Stimulated activated memory B cell treated with anti-CD40 and anti-IgM and Interleukin-4, amounts not matched to agents 10 μg/mL and 1 μg/mL and 100 μg/mL, for 72 hours (primary cell): ENCODE results near the gene S100A3.

Source experiments
- ATAC-seq: fragments of 150-1000 bp; cut with Tn5 transposase; 2 replicates; pipeline ENCODE4 v1.10.0; 2021
- H3K27ac Mint-ChIP-seq: one replicate; pipeline ENCODE4 v1.8.0; 2022; ENCODE audit warnings: mild to moderate bottlenecking, mixed read lengths
- H3K27me3 Mint-ChIP-seq: one replicate; pipeline ENCODE4 v1.8.0; 2022; ENCODE audit warnings: mixed read lengths
- H3K36me3 Mint-ChIP-seq: one replicate; pipeline ENCODE4 v1.8.0; 2022; ENCODE audit warnings: mixed read lengths
- H3K4me1 Mint-ChIP-seq: one replicate; pipeline ENCODE4 v1.8.0; 2022; ENCODE audit warnings: mixed read lengths
- H3K4me3 Mint-ChIP-seq: one replicate; pipeline ENCODE4 v1.8.0; 2022; ENCODE audit warnings: mild to moderate bottlenecking, moderate library complexity, mixed read lengths
- H3K9me3 Mint-ChIP-seq: one replicate; pipeline ENCODE4 v1.8.0; 2022; ENCODE audit warnings: mixed read lengths

Gene S100A3

GRCh38 chr1:153546371-153546770, 2.7 kb downstream of the S100A3 start:
- peaks cover 50% of the 10 kb centered on the region for H3K4me1 Mint-ChIP-seq
- H3K27me3 Mint-ChIP-seq: peaks cover 12% of the 10 kb centered on the region
- peak overlapping the region; percentile 93 for H3K27ac Mint-ChIP-seq
- ATAC-seq: no peak
- H3K4me3 Mint-ChIP-seq: no peak overlapping the region
- no peaks in the 10 kb centered on the region for H3K9me3 Mint-ChIP-seq
- peaks cover 5% of the 10 kb centered on the region for H3K36me3 Mint-ChIP-seq

- peak; percentile 86 for ATAC-seq
- Mint-ChIP-seq H3K27ac (peak within 1 kb of the TSS; percentile 93), H3K4me3 (peak within 1 kb of the TSS; percentile 83), H3K36me3 (peaks cover 5% of the 10 kb centered on the region), H3K27me3 (peaks cover 9% of the 10 kb centered on the region), H3K4me1 (peaks cover 60% of the 10 kb centered on the region), H3K9me3 (no peaks in the 10 kb centered on the region)
These were observed 3.7 kb downstream of the S100A3 start, which contains the start of gene S100A4 for GRCh38 chr1:153545067-153546055. TSS of gene S100A4 (minus strand) at chr1:153545806. CDS start at chr1:153544794, 1,012 bp downstream.

DNA sequence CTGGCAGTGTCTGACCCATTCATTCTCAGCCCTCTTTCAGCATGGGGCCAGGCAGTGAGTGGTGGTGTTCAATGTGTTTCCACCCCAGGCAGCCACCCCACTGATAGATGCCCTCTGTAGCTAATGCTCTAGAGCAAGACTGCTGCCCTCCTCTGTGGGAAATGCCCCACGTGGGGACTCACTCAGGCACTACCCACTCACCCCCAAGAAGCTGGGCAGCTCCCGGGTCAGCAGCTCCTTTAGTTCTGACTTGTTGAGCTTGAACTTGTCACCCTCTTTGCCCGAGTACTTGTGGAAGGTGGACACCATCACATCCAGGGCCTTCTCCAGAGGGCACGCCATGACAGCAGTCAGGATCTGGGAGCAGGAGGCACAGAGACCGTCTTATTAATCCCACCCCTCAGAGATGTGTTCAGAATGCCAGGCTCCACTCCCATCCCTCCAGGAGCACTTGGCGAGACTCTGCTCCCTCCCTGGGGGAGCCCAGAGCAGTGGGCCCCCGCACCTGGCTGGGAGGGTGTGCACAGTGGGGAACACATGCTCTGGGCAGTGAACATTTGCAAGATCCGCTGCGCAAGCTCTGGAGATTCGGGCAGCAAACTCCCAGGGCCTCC, 4.5 kb downstream of the S100A3 start:
- ATAC-seq: no peak
- H3K36me3 Mint-ChIP-seq: peaks cover 5% of the 10 kb centered on the region
- peak overlapping the region; percentile 93 for H3K27ac Mint-ChIP-seq
- peaks cover 1% of the 10 kb centered on the region for H3K27me3 Mint-ChIP-seq
- peaks cover 67% of the 10 kb centered on the region for H3K4me1 Mint-ChIP-seq
- H3K4me3 Mint-ChIP-seq: peak overlapping the region; percentile 83
- H3K9me3 Mint-ChIP-seq: no peaks in the 10 kb centered on the region

GRCh38 chr1:153543736-153544135, 5.3 kb downstream of the S100A3 start:
- no peak for ATAC-seq
- Mint-ChIP-seq H3K4me1 (peaks cover 61% of the 10 kb centered on the region), H3K4me3 (no peak overlapping the region), H3K27ac (peak overlapping the region; percentile 93), H3K9me3 (no peaks in the 10 kb centered on the region), H3K36me3 (peaks cover 5% of the 10 kb centered on the region), H3K27me3 (no peaks in the 10 kb centered on the region)

DNA sequence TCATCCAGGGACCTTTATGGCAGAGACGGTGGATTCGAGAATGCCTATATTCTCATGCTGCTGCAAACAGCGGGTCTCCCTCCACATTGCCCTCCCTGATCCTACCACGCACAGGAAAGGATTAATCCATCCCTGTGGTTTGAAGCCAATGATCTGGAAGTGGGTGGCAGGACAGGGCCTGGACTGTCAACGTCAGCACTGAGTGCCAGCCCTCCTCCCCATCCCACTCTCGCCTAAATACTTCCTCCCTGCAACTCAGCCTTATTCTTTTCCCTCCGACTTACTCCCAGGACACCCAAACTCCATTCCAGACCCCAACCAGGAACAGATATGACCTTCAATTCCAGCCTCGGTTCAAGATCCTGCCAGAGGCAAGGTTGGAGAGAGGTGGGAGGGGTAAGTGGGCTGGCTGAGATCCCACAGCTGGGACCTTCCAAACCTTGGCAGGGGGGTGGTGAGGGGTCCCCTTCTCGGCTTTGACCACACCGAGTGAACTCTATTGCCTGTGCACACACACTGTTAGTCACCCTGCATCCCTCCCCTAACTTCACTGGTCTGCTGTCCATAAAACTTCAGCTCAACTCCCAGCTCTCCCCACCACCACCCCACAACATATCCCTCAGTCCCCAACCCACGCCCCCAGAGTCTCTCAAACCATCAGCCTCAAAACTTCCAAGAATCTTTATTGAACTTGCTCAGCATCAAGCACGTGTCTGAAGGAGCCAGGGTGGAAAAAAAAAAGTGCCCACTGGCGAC, 5.9 kb downstream of the S100A3 start:
- Mint-ChIP-seq H3K27ac (peak overlapping the region; percentile 93), H3K4me3 (no peak overlapping the region), H3K4me1 (peaks cover 57% of the 10 kb centered on the region), H3K27me3 (no peaks in the 10 kb centered on the region), H3K36me3 (peaks cover 5% of the 10 kb centered on the region), H3K9me3 (no peaks in the 10 kb centered on the region)
- no peak for ATAC-seq

- H3K9me3 Mint-ChIP-seq: no peaks in the 10 kb centered on the region
- no peak overlapping the region for H3K4me3 Mint-ChIP-seq
- peaks cover 54% of the 10 kb centered on the region for H3K4me1 Mint-ChIP-seq
- H3K36me3 Mint-ChIP-seq: peaks cover 5% of the 10 kb centered on the region
- no peaks in the 10 kb centered on the region for H3K27me3 Mint-ChIP-seq
- ATAC-seq: no peak
- peak overlapping the region; percentile 87 for H3K27ac Mint-ChIP-seq
These were observed 7.1 kb downstream of the S100A3 start for GRCh38 chr1:153541641-153542590.

DNA sequence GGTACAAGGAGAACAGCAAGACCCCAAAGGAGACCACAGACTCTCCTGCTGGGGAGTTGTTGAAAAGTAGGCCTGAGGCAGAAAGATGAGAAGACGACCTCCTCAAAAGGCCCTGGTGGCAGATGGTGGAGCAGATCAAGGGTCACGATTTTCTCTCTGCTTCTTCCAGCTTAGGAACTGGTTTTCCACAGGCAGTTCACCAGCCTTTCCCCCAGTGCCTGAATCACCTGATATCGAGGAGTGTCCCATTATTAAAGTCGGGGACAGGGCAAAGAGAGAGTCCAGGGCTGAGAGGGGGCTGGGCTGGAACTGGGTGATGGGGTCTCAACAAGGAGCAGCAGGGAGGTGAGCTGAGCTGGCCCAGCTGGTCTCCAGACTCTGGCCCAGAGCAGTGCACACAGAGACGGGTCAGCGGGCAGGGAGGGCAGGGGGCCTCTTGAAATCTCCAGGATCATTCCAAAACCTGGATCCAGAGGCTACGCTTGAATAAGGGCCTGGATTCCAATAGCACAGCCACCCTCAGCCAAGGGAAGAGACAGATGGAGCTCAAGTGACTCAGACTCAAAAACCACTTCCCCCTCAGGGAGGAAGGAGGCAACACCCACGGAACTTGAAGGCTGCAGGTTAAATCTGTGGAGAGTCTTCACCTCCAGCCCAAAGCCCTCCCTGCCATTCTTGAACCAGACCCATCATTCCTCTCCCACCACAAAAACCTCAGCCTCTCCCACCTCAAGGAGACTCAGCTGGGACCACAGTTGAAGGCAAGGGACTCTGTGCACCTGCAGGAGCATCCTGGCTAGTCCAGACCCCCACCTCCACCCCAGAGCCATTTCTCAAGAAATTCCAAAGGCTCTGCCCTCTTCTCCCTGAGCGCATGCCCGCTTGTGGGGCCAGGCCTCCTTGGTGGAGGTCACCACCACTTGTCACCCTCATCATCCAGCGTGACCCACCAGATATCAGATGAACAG, 8.4 kb downstream of the S100A3 start, which contains the start of gene S100A5:
S100A5 (minus strand) TSS at position 541 of the 968 bp plus-strand sequence. CDS start 743 bp downstream, outside the sequence.
- H3K9me3 Mint-ChIP-seq: no peaks in the 10 kb centered on the region
- ATAC-seq: no peak
- H3K4me1 Mint-ChIP-seq: peaks cover 52% of the 10 kb centered on the region
- peak within 1 kb of the TSS; percentile 87 for H3K27ac Mint-ChIP-seq
- H3K36me3 Mint-ChIP-seq: peaks cover 5% of the 10 kb centered on the region
- no peaks in the 10 kb centered on the region for H3K27me3 Mint-ChIP-seq
- no peak within 1 kb of the TSS for H3K4me3 Mint-ChIP-seq

- Mint-ChIP-seq H3K4me1 (peaks cover 48% of the 10 kb centered on the region), H3K27ac (peak overlapping the region; percentile 87), H3K9me3 (no peaks in the 10 kb centered on the region), H3K4me3 (no peak overlapping the region), H3K36me3 (no peaks in the 10 kb centered on the region), H3K27me3 (no peaks in the 10 kb centered on the region)
- no peak for ATAC-seq
These were observed 9.5 kb downstream of the S100A3 start for GRCh38 chr1:153539395-153540093.

DNA sequence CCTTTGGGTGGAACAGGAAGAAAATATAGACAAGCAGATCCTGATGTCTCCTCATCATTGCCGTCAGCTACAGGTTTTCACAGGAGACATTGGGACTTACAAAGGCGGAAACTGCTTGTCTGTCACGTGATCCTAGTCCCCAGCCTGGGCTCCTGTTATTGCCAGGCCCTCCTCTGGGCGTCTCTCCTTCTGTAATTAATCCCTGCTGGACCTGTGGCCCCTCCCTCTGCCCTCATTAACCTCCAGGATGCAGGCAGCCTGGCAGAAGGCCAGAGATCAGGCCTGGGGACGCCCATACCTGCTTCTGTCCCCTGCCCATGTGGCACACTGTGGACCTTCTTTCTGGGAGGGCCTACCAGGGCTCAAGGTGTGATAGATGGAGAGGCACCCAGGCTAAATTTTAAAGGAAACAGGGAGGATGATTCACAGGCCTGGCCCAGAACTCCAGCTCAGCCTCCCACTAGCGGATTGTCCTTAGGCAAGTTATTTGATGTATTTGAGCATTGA, 10.7 kb downstream of the S100A3 start:
- H3K4me3 Mint-ChIP-seq: no peak overlapping the region
- H3K9me3 Mint-ChIP-seq: no peaks in the 10 kb centered on the region
- H3K27me3 Mint-ChIP-seq: no peaks in the 10 kb centered on the region
- H3K4me1 Mint-ChIP-seq: peaks cover 59% of the 10 kb centered on the region
- no peak overlapping the region for H3K27ac Mint-ChIP-seq
- ATAC-seq: no peak
- peaks cover 6% of the 10 kb centered on the region for H3K36me3 Mint-ChIP-seq

DNA sequence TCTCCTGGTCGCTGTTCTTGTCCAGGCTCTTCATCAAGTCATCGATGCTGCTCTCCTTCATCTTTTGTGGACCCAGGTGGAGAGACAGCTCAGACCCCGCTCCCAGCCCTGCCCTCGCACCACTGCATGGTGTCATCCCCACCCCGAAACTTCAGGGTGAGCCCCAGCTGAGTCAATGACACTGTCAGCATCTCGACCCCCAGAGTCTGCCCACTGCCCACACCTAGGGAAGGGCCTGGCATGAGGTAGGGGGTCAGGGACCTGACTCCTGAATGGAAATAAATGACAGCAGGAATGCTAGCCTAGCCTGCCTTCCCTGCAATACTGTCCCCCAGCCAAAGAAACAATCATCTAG, 11.7 kb downstream of the S100A3 start:
- H3K27ac Mint-ChIP-seq: no peak overlapping the region
- H3K9me3 Mint-ChIP-seq: no peaks in the 10 kb centered on the region
- no peak for ATAC-seq
- peaks cover 69% of the 10 kb centered on the region for H3K4me1 Mint-ChIP-seq
- H3K4me3 Mint-ChIP-seq: no peak overlapping the region
- peaks cover 6% of the 10 kb centered on the region for H3K36me3 Mint-ChIP-seq
- H3K27me3 Mint-ChIP-seq: no peaks in the 10 kb centered on the region

- no peak for ATAC-seq
These were observed 12.2 kb downstream of the S100A3 start for GRCh38 chr1:153536671-153537375.

GRCh38 chr1:153536012-153536670, 12.9 kb downstream of the S100A3 start:
- peak; percentile 88 for ATAC-seq
- H3K4me1 Mint-ChIP-seq: peaks cover 62% of the 10 kb centered on the region
- H3K36me3 Mint-ChIP-seq: peaks cover 6% of the 10 kb centered on the region
- peak overlapping the region; percentile 85 for H3K4me3 Mint-ChIP-seq
- H3K9me3 Mint-ChIP-seq: no peaks in the 10 kb centered on the region
- H3K27ac Mint-ChIP-seq: peak overlapping the region; percentile 95
- H3K27me3 Mint-ChIP-seq: no peaks in the 10 kb centered on the region

More at GRCh38 chr1:153536671-153537375, 12.2 kb downstream of the S100A3 start:
- no peaks in the 10 kb centered on the region for H3K9me3 Mint-ChIP-seq
- H3K4me1 Mint-ChIP-seq: peaks cover 69% of the 10 kb centered on the region
- H3K27me3 Mint-ChIP-seq: no peaks in the 10 kb centered on the region
- peak overlapping the region; percentile 85 for H3K4me3 Mint-ChIP-seq
- peaks cover 6% of the 10 kb centered on the region for H3K36me3 Mint-ChIP-seq
- peak overlapping the region; percentile 95 for H3K27ac Mint-ChIP-seq
